ENCODE measurements around the gene ELMO3. TPM values are rescaled to one million over a fixed set of nuclear protein-coding genes. Genes with fewer than 3 reads are reported as not detected.

ELMO3 gene
- total RNA-seq, 2 experiments from 2014 or later: 5.0 to 5.6 TPM

DNA sequence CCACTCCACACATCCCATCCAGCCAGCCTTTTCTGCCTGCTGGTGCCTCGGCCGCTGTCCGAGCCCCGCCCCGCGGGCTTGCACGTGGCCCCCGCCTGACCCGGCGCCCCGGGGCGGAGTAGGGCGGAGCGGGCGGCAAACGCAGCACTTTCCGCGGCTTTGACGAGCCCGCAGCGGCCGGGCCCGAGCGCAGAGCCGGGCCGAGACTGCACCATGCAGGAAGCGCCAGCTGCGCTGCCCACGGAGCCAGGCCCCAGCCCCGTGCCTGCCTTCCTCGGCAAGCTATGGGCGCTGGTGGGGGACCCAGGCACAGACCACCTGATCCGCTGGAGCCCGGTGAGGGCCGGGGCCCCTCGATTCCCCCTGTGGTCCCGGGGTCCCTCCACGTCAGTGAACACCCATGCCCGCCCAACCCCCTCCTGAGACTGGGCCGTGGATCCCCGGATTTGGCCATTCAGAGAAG, 34.3 kb upstream of the ELMO3 start, which contains the start of gene HSF4:
HSF4 (plus strand) TSS at position 147 of the 463 bp plus-strand sequence; CDS start at position 214, 67 bp downstream.
- POLR2A ChIA-PET: interaction anchor here (1.9 to 3.7 kb wide), 2 partner anchors 11 to 13 kb away, joined by 4 to 23 read pairs; no protein-coding TSS in a partner anchor
- H3K4me1 Mint-ChIP-seq (ENCODE audit: low read depth): peaks cover 43% of the 10 kb centered on the region
- peak within 1 kb of the TSS; percentile 58 for H3K4me3 Mint-ChIP-seq
- ATAC-seq: peak; percentile 2
- H3K27ac Mint-ChIP-seq: no peak within 1 kb of the TSS
- H3K9me3 Mint-ChIP-seq: no peaks in the 10 kb centered on the region
- CTCF ChIA-PET: interaction anchor here (0.9 to 16.0 kb wide), 4 partner anchors 7 to 146 kb away, joined by 3 to 209 read pairs (median 109); partner anchors contain the start of genes B3GNT9, FBXL8, HSF4 and NOL3
- TF ChIP-seq, protein P1, sequence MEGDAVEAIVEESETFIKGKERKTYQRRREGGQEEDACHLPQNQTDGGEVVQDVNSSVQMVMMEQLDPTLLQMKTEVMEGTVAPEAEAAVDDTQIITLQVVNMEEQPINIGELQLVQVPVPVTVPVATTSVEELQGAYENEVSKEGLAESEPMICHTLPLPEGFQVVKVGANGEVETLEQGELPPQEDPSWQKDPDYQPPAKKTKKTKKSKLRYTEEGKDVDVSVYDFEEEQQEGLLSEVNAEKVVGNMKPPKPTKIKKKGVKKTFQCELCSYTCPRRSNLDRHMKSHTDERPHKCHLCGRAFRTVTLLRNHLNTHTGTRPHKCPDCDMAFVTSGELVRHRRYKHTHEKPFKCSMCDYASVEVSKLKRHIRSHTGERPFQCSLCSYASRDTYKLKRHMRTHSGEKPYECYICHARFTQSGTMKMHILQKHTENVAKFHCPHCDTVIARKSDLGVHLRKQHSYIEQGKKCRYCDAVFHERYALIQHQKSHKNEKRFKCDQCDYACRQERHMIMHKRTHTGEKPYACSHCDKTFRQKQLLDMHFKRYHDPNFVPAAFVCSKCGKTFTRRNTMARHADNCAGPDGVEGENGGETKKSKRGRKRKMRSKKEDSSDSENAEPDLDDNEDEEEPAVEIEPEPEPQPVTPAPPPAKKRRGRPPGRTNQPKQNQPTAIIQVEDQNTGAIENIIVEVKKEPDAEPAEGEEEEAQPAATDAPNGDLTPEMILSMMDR (IDR thresholded peaks at IDR 0.05): no peak
- H3K27me3 Mint-ChIP-seq: peaks cover 64% of the 10 kb centered on the region
- intact Hi-C loops (cut with micrococcal nuclease): no loop called here
- H3K36me3 Mint-ChIP-seq (ENCODE audit: low read depth): peaks cover 19% of the 10 kb centered on the region
- DNase-seq: peak; percentile 38

DNA sequence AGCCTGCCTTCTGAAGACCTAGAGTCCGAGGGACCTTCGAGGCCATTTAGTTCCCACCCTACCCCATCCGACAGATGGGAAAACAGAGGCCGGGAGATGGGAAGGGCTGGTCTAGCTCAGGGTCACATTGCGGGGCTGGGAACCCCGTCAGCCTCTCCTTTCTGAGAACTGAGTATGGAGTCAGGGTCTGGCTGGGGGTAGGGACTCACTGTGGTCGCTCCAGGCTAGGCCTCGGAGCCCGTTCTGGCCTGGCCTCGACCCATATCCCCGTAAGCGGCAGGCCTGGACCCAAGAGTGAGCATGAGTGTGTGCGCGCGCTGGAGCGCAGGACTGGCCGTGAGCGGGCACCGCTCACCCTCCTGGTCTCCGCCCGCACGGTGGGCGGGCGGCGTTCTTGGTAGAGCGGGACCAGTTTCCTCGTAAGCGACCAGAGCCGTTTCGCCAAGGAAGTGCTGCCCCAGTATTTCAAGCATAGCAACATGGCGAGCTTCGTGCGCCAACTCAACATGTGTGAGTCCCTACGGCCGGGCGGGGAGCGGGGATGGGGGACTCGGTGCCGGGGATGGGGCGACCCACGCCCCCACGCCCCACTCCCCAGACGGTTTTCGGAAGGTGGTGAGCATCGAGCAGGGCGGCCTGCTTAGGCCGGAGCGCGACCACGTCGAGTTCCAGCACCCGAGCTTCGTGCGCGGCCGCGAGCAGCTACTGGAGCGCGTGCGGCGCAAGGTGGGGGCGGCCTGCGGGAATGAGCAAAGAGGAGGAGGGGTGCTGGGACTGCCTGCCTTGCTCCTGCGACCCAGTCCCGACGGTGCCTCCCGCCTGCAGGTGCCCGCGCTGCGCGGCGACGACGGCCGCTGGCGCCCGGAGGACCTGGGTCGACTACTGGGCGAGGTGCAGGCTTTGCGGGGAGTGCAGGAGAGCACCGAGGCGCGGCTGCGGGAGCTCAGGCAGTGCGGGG, 33.5 kb upstream of the ELMO3 start:
- TF ChIP-seq, protein P1 (IDR thresholded peaks at IDR 0.05): no peak
- no peak overlapping the region for H3K27ac Mint-ChIP-seq
- H3K4me1 Mint-ChIP-seq (ENCODE audit: low read depth): peaks cover 50% of the 10 kb centered on the region
- peaks cover 70% of the 10 kb centered on the region for H3K27me3 Mint-ChIP-seq
- peak overlapping the region; percentile 58 for H3K4me3 Mint-ChIP-seq
- intact Hi-C loops (cut with micrococcal nuclease): no loop called here
- DNase-seq: peak; percentile 46
- no peak for ATAC-seq
- no peaks in the 10 kb centered on the region for H3K9me3 Mint-ChIP-seq
- H3K36me3 Mint-ChIP-seq (ENCODE audit: low read depth): peaks cover 19% of the 10 kb centered on the region
- ChIA-PET POLR2A (interaction anchor here (0.8 to 3.7 kb wide), 3 partner anchors 9 to 12 kb away, joined by 3 to 23 read pairs (median 4); no protein-coding TSS in a partner anchor), CTCF (interaction anchor here (0.9 to 16.0 kb wide), 4 partner anchors 7 to 147 kb away, joined by 3 to 209 read pairs (median 109); partner anchors contain the start of genes B3GNT9, FBXL8, HSF4 and NOL3)

DNA sequence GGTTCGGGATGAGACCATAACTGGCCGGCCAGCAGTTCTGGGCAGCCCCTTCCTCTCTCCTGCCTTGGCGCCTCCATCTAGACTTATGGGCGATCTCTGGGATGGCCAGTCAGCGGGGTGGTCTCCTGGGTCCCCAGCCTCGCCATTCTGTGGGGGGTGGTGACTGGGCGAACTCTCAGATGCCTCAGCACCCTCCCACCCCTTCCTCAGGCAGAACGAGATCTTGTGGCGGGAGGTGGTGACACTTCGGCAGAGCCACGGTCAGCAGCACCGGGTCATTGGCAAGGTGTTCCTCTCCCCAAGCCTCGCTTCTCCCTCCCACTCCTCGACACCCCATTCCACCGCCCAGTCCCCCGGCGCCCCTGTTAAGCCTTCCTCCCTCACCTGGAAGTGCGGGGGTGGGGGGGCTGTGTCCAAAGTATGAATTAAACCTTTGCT, 32.8 kb upstream of the ELMO3 start:
- H3K4me3 Mint-ChIP-seq: peak overlapping the region; percentile 46
- H3K36me3 Mint-ChIP-seq (ENCODE audit: low read depth): peaks cover 17% of the 10 kb centered on the region
- intact Hi-C loops (cut with micrococcal nuclease): no loop called here
- H3K4me1 Mint-ChIP-seq (ENCODE audit: low read depth): peaks cover 53% of the 10 kb centered on the region
- ATAC-seq (no peak), DNase-seq (peak; percentile 35)
- H3K27me3 Mint-ChIP-seq: peaks cover 72% of the 10 kb centered on the region
- TF ChIP-seq, protein P1 (IDR thresholded peaks at IDR 0.05): no peak
- CTCF ChIA-PET: interaction anchor here (0.9 to 16.0 kb wide), 3 partner anchors 8 to 19 kb away, joined by 3 to 209 read pairs (median 4); partner anchors contain the start of genes B3GNT9, FBXL8, HSF4 and TRADD
- no peaks in the 10 kb centered on the region for H3K9me3 Mint-ChIP-seq
- H3K27ac Mint-ChIP-seq: no peak overlapping the region
- POLR2A ChIA-PET: interaction anchor here (1.4 to 3.7 kb wide), 3 partner anchors 8 to 14 kb away, joined by 4 to 23 read pairs (median 5); no protein-coding TSS in a partner anchor

DNA sequence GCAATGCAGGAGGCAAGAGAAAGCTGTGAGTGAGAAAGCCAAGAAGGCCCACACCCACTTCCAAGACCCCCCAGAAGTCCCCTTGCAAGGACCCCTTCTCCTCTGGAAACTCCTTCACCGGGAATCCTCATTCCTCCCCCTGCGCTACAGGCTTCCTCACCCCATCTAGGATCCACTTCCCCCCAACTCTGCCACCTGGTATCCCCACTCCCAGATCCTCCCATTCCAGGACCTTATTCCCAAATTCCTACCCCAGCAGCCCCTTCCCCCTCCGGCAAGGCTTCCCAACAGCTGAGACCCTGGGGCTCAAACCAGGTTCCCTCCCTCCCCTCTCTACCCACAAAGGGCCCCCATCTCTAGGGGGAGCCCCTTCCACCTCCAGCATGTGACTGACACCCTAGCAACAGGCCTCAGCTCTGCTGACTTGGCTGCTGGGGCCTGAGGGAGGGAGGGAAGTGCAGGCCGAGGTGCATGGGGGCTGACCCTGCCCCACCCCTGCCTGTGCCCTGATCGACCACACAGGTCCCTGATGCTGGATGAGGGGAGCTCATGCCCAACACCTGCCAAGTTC, 32.2 kb upstream of the ELMO3 start:
- peaks cover 55% of the 10 kb centered on the region for H3K4me1 Mint-ChIP-seq (ENCODE audit: low read depth)
- H3K4me3 Mint-ChIP-seq: peak overlapping the region; percentile 46
- H3K27ac Mint-ChIP-seq: no peak overlapping the region

More for the DNA sequence above, 32.2 kb upstream of the ELMO3 start:
- CTCF ChIA-PET: interaction anchor here (0.9 to 16.0 kb wide), 3 partner anchors 9 to 18 kb away, joined by 3 to 209 read pairs (median 4); partner anchors contain the start of genes B3GNT9, FBXL8, HSF4 and TRADD
- Mint-ChIP-seq H3K27me3 (peaks cover 75% of the 10 kb centered on the region), H3K36me3 (ENCODE audit: low read depth) (peaks cover 16% of the 10 kb centered on the region), H3K9me3 (no peaks in the 10 kb centered on the region)
- TF ChIP-seq, protein P1 (IDR thresholded peaks at IDR 0.05): no peak
- intact Hi-C loops (cut with micrococcal nuclease): no loop called here
- DNase-seq (peak; percentile 55), ATAC-seq (no peak)
- POLR2A ChIA-PET: interaction anchor here (1.1 to 3.7 kb wide), 4 partner anchors 8 to 137 kb away, joined by 3 to 23 read pairs (median 4); no protein-coding TSS in a partner anchor
